GM23338 (cell line): Measurements from ENCODE around the gene ARHGEF40. TPM values are rescaled to one million over a fixed set of nuclear protein-coding genes. Genes with fewer than 3 reads are reported as not detected.

Experiments
- ATAC-seq: fragments of 200-7000 bp; cut with Tn5 transposase; 3 replicates; pipeline ENCODE4 v1.9.1; 2020
- DNase-seq: peaks from one replicate; pipeline ENCODE4 v3.0.0-alpha.2; 2015; ENCODE audit warnings: low spot score
- H2AFZ ChIP-seq: fragments of 200-600 bp; sonication (generic); 2 replicates; pipeline ENCODE4 v1.8.0; 2016; ENCODE audit warnings: antibody characterized with exemption, mild to moderate bottlenecking, moderate library complexity
- H3F3A ChIP-seq: fragments of 200-600 bp; sonication (generic); replicated peaks from 2 replicates; pipeline ENCODE4 v1.8.0; 2017; ENCODE audit warnings: antibody characterized with exemption, mixed run types, low read depth
- H3K27ac ChIP-seq: fragments of 200-600 bp; sonication (generic); 2 replicates; pipeline ENCODE4 v1.6.1; 2016; ENCODE audit warnings: low read depth
- H3K27me3 ChIP-seq: fragments of 200-600 bp; sonication (generic); 2 replicates; pipeline ENCODE4 v1.8.0; 2016; ENCODE audit warnings: mild to moderate bottlenecking, mixed run types, moderate library complexity; ENCODE audit not compliant: insufficient read depth
- H3K36me3 ChIP-seq: fragments of 200-600 bp; sonication (generic); 2 replicates; pipeline ENCODE4 v1.8.0; 2016; ENCODE audit warnings: mild to moderate bottlenecking; ENCODE audit not compliant: insufficient read depth
- H3K4me1 ChIP-seq: fragments of 200-600 bp; sonication (generic); 2 replicates; pipeline ENCODE4 v1.8.0; 2016; ENCODE audit warnings: mild to moderate bottlenecking, moderate library complexity; ENCODE audit not compliant: insufficient read depth
- H3K4me2 ChIP-seq: fragments of 200-600 bp; sonication (generic); 2 replicates; pipeline ENCODE4 v1.7.1; 2017; ENCODE audit warnings: mixed run types
- H3K4me3 ChIP-seq: fragments of 200-600 bp; sonication (generic); 2 replicates; pipeline ENCODE4 v1.6.1; 2016; ENCODE audit warnings: mixed run types
- H3K79me2 ChIP-seq: fragments of 200-600 bp; sonication (generic); replicated peaks from 2 replicates; pipeline ENCODE4 v1.8.0; 2017; ENCODE audit warnings: mild to moderate bottlenecking; ENCODE audit not compliant: insufficient read depth
- H3K9me2 ChIP-seq: fragments of 200-600 bp; sonication (generic); 2 replicates; pipeline ENCODE4 v1.8.0; 2017; ENCODE audit not compliant: insufficient read depth
- H4K20me1 ChIP-seq: fragments of 200-600 bp; sonication (generic); replicated peaks from 2 replicates; pipeline ENCODE4 v1.8.0; 2017; ENCODE audit warnings: mild to moderate bottlenecking; ENCODE audit not compliant: insufficient read depth
- H3K27ac Mint-ChIP-seq: 2 replicates; pipeline ENCODE4 v1.8.0; 2020; ENCODE audit warnings: inconsistent platforms, mild to moderate bottlenecking, moderate library complexity, mixed read lengths
- H3K27me3 Mint-ChIP-seq: 3 replicates; pipeline ENCODE4 v1.8.0; 2022; ENCODE audit warnings: low read depth, mild to moderate bottlenecking, moderate library complexity, mixed read lengths, inconsistent platforms; ENCODE audit not compliant: insufficient read depth, poor library complexity
- H3K36me3 Mint-ChIP-seq: 3 replicates; pipeline ENCODE4 v1.8.0; 2021; ENCODE audit warnings: low read depth, mild to moderate bottlenecking, inconsistent platforms, moderate library complexity, mixed read lengths
- H3K4me1 Mint-ChIP-seq: 3 replicates; pipeline ENCODE4 v1.8.0; 2020; ENCODE audit warnings: mild to moderate bottlenecking, inconsistent platforms, mixed read lengths
- H3K4me3 Mint-ChIP-seq: 3 replicates; pipeline ENCODE4 v1.8.0; 2021; ENCODE audit warnings: moderate library complexity, mild to moderate bottlenecking, inconsistent platforms, mixed read lengths
- H3K9me3 Mint-ChIP-seq: 3 replicates; pipeline ENCODE4 v1.8.0; 2020; ENCODE audit warnings: moderate library complexity, mild to moderate bottlenecking, inconsistent platforms, mixed read lengths
- CREB1 ChIP-seq: fragments of 250-450 bp; sonication (Bioruptor Pico); IDR thresholded peaks from 2 replicates; pipeline ENCODE4 v1.5.0; 2020; ENCODE audit warnings: low read depth, mild to moderate bottlenecking, moderate library complexity
- ETS1 ChIP-seq: IDR thresholded peaks from 2 replicates; pipeline ENCODE4 v1.6.1; 2016; ENCODE audit warnings: antibody characterized with exemption
- EZH2 ChIP-seq: fragments of 200-600 bp; sonication (generic); IDR thresholded peaks from one replicate; pipeline ENCODE4 v1.8.0; 2017; ENCODE audit warnings: antibody characterized with exemption, mild to moderate bottlenecking, low read depth; ENCODE audit not compliant: unreplicated experiment
- EZH2phosphoT487 ChIP-seq: fragments of 200-600 bp; sonication (generic); IDR thresholded peaks from one replicate; pipeline ENCODE4 v1.8.1; 2018; ENCODE audit warnings: antibody characterized with exemption; ENCODE audit not compliant: unreplicated experiment
- JUNB ChIP-seq: IDR thresholded peaks from one replicate; pipeline ENCODE4 v1.6.1; 2016; ENCODE audit warnings: antibody characterized with exemption; ENCODE audit not compliant: unreplicated experiment
- POLR2AphosphoS5 ChIP-seq: IDR thresholded peaks from 2 replicates; pipeline ENCODE4 v1.6.1; 2016; ENCODE audit warnings: antibody characterized with exemption, low read depth
- ZNF114 ChIP-seq: fragments of 250-450 bp; sonication (Bioruptor Pico); IDR thresholded peaks from 2 replicates; pipeline ENCODE4 v1.5.0; 2020; ENCODE audit warnings: mild to moderate bottlenecking, moderate library complexity
- ZNF331 ChIP-seq: fragments of 250-450 bp; sonication (Bioruptor Pico); IDR thresholded peaks from 2 replicates; pipeline ENCODE4 v1.5.0; 2020; ENCODE audit warnings: low read depth, mild to moderate bottlenecking, moderate library complexity
- polyA plus RNA-seq: library from polyadenylated mRNA; unstranded; fragments of >200 nt; fragmentation: Nextera tagmentation; extraction: Ambion mirVana; gene quantifications from 2 replicates; pipeline ENCODE4 v1.2.1, GENCODE V29; 2016
- total RNA-seq: library from RNA; depleted of rRNA; stranded (reverse); fragments of >200 nt; shearing (Covaris generic); gene quantifications from 2 replicates; pipeline ENCODE4 v1.2.3, GENCODE V29; 2014
- TF ChIP-seq, protein P1 (sequence below): IDR thresholded peaks from one replicate; pipeline ENCODE4 v1.6.1; 2018; ENCODE audit warnings: antibody characterized with exemption; ENCODE audit not compliant: unreplicated experiment
- TF ChIP-seq, protein P2 (sequence below), 2 experiments: fragments of 200-600 bp in 1 of 2; sonication (generic) in 1 of 2; conservative IDR thresholded peaks; 2 replicates each; pipeline versions ENCODE4 v1.5.1 to v1.6.1; 2016 to 2017; ENCODE audit warnings: antibody characterized with exemption in 2 of 2, low read depth in 2 of 2, mild to moderate bottlenecking in 2 of 2, moderate library complexity in 1 of 2

The ARHGEF40 gene
- total and polyA plus RNA-seq, 2 experiments from 2014 or later, result 17.7 to 44.6 TPM

- no peaks in the 10 kb centered on the region for H3K27me3 ChIP-seq
- peaks cover 3% of the 10 kb centered on the region for H3K27me3 Mint-ChIP-seq
- H3K36me3 Mint-ChIP-seq, result no peaks in the 10 kb centered on the region
- no peak overlapping the region for H2AFZ ChIP-seq
- no peak overlapping the region for H3K4me2 ChIP-seq
- H3K9me3 Mint-ChIP-seq, result no peaks in the 10 kb centered on the region
- no peaks in the 10 kb centered on the region for H3K9me2 ChIP-seq
- H3K27ac ChIP-seq, result no peak overlapping the region
- H3K4me3 Mint-ChIP-seq, result no peak overlapping the region
- no peak for TF ChIP-seq CREB1 (CRISPR knock-in tag)
- TF ChIP-seq JUNB, result no peak
- TF ChIP-seq ETS1, result no peak
- no peak for TF ChIP-seq ZNF331 (CRISPR knock-in tag)
- peaks cover 4% of the 10 kb centered on the region; the same call in 2 of the 3 replicates for H3K4me1 Mint-ChIP-seq
- no peak overlapping the region for H3K27ac Mint-ChIP-seq
- no peaks in the 10 kb centered on the region for H3K36me3 ChIP-seq
- DNase-seq, result no peak
- ATAC-seq, result no peak
- H3K4me1 ChIP-seq, result no peaks in the 10 kb centered on the region; the same call in 1 of the 2 replicates
- no peaks in the 10 kb centered on the region for H3K79me2 ChIP-seq
- no peak overlapping the region for H3K4me3 ChIP-seq
- no peaks in the 10 kb centered on the region for H4K20me1 ChIP-seq
- no peaks in the 10 kb centered on the region for H3F3A ChIP-seq
Observed at GRCh38 chr14:21120686-21121085, 50.6 kb downstream of the ARHGEF40 start.

DNA sequence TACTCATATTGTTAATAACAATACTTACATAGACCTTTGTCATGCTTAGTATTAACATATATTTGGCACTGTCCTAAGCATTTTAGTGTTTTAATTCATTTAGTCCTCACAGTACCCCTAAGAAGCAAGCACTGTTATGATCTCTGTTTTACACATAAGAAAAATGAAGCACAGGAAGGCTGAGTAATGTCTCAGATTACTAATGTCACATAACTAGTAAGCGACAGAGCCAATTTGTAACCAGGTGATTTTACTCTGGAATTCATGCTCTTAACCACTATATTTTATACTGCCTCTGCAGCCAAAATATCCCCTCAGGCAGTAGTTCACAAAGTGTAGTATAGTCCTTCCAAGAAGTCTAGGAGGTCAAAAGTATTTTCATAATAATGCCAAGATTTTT lies 51.0 kb downstream of the ARHGEF40 start:
- Histone ChIP-seq H3K79me2 (no peaks in the 10 kb centered on the region), H3K4me2 (no peak overlapping the region), H4K20me1 (no peaks in the 10 kb centered on the region), H3F3A (no peaks in the 10 kb centered on the region), H3K4me3 (no peak overlapping the region), H3K27ac (no peak overlapping the region), H3K36me3 (no peaks in the 10 kb centered on the region), H3K9me2 (no peaks in the 10 kb centered on the region), H3K4me1 (no peaks in the 10 kb centered on the region; the same call in 1 of the 2 replicates), H2AFZ (no peak overlapping the region), H3K27me3 (no peaks in the 10 kb centered on the region)
- DNase-seq, result no peak
- Mint-ChIP-seq H3K36me3 (no peaks in the 10 kb centered on the region), H3K27me3 (peaks cover 3% of the 10 kb centered on the region), H3K9me3 (no peaks in the 10 kb centered on the region), H3K4me3 (no peak overlapping the region), H3K4me1 (peaks cover 4% of the 10 kb centered on the region; the same call in 2 of the 3 replicates), H3K27ac (no peak overlapping the region)
- no peak for ATAC-seq
- no peak for TF ChIP-seq JUNB
- TF ChIP-seq ZNF331 (CRISPR knock-in tag), result no peak
- no peak for TF ChIP-seq CREB1 (CRISPR knock-in tag)
- TF ChIP-seq, protein P1, sequence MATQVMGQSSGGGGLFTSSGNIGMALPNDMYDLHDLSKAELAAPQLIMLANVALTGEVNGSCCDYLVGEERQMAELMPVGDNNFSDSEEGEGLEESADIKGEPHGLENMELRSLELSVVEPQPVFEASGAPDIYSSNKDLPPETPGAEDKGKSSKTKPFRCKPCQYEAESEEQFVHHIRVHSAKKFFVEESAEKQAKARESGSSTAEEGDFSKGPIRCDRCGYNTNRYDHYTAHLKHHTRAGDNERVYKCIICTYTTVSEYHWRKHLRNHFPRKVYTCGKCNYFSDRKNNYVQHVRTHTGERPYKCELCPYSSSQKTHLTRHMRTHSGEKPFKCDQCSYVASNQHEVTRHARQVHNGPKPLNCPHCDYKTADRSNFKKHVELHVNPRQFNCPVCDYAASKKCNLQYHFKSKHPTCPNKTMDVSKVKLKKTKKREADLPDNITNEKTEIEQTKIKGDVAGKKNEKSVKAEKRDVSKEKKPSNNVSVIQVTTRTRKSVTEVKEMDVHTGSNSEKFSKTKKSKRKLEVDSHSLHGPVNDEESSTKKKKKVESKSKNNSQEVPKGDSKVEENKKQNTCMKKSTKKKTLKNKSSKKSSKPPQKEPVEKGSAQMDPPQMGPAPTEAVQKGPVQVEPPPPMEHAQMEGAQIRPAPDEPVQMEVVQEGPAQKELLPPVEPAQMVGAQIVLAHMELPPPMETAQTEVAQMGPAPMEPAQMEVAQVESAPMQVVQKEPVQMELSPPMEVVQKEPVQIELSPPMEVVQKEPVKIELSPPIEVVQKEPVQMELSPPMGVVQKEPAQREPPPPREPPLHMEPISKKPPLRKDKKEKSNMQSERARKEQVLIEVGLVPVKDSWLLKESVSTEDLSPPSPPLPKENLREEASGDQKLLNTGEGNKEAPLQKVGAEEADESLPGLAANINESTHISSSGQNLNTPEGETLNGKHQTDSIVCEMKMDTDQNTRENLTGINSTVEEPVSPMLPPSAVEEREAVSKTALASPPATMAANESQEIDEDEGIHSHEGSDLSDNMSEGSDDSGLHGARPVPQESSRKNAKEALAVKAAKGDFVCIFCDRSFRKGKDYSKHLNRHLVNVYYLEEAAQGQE, result no peak
- no peak for TF ChIP-seq EZH2phosphoT487
- TF ChIP-seq ZNF114 (CRISPR knock-in tag), result no peak
- TF ChIP-seq, protein P2, sequence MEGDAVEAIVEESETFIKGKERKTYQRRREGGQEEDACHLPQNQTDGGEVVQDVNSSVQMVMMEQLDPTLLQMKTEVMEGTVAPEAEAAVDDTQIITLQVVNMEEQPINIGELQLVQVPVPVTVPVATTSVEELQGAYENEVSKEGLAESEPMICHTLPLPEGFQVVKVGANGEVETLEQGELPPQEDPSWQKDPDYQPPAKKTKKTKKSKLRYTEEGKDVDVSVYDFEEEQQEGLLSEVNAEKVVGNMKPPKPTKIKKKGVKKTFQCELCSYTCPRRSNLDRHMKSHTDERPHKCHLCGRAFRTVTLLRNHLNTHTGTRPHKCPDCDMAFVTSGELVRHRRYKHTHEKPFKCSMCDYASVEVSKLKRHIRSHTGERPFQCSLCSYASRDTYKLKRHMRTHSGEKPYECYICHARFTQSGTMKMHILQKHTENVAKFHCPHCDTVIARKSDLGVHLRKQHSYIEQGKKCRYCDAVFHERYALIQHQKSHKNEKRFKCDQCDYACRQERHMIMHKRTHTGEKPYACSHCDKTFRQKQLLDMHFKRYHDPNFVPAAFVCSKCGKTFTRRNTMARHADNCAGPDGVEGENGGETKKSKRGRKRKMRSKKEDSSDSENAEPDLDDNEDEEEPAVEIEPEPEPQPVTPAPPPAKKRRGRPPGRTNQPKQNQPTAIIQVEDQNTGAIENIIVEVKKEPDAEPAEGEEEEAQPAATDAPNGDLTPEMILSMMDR (conservative IDR thresholded peaks at IDR 0.05; ENCODE audit: low read depth in 2 of 2), result no peak
- no peak for TF ChIP-seq POLR2AphosphoS5
- no peak for TF ChIP-seq EZH2
- TF ChIP-seq ETS1, result no peak
